HL-60 (cell line): ENCODE data around the gene ZCCHC2.
A peak's percentile ranks its signal among the peaks of the same experiment; 100 is the strongest.

Source experiments
- DNase-seq, 2 experiments: peaks; one replicate each; pipeline ENCODE4 v3.0.0-alpha.2; 2010 to 2020; ENCODE audit warnings: low read depth in 1 of 2, low spot score in 1 of 2
- H3K27ac ChIP-seq: fragments of 250-450 bp; sonication (Bioruptor Pico); replicated peaks from 2 replicates; pipeline ENCODE4 v1.5.1; 2020; ENCODE audit warnings: mild to moderate bottlenecking, moderate library complexity
- H3K27me3 ChIP-seq: fragments of 250-450 bp; sonication (Bioruptor Pico); 2 replicates; pipeline ENCODE4 v1.5.1; 2021; ENCODE audit warnings: mild to moderate bottlenecking, moderate library complexity; ENCODE audit not compliant: insufficient read depth, poor library complexity, severe bottlenecking
- H3K4me3 ChIP-seq: replicated peaks from 2 replicates; pipeline ENCODE4 v1.5.1; 2011; ENCODE audit warnings: mild to moderate bottlenecking, control low read depth, low read length; ENCODE audit not compliant: insufficient read depth
- GABPA ChIP-seq: IDR thresholded peaks from 2 replicates; pipeline ENCODE4 v1.6.1; 2012; ENCODE audit warnings: low read depth
- POLR2AphosphoS5 ChIP-seq: IDR thresholded peaks from 2 replicates; pipeline ENCODE4 v1.6.1; 2012; ENCODE audit warnings: low read depth
- SPI1 ChIP-seq: IDR thresholded peaks from 2 replicates; pipeline ENCODE4 v1.6.1; 2012; ENCODE audit warnings: low read depth, mild to moderate bottlenecking, borderline replicate concordance
- TF ChIP-seq, protein P1 (sequence below): IDR thresholded peaks from 2 replicates; pipeline ENCODE4 v1.6.1; 2012; ENCODE audit warnings: low read depth; ENCODE audit not compliant: insufficient replicate concordance
- TF ChIP-seq, protein P2 (sequence below): IDR thresholded peaks from one replicate; pipeline ENCODE4 v1.5.1; 2011; ENCODE audit warnings: low read length, control low read depth, inconsistent platforms; ENCODE audit not compliant: insufficient read depth

ZCCHC2 gene

DNA sequence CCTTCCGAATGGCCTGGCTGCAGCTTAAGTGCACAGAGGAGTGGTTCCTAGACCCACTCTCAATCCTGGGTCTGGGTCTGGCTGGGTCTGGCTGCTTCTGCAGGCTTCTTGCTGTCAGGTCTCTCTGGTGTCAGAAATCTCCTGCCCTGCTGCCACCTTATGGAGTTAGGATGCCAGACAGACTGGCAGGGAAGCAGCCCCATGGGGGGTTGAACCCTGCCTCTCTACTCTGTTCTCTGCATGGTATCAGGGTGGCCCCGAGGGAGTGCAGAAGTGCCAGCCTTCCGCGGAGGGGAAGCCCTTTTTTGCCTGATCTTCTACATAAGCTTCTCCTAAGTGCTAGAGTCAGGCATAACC lies 89.4 kb downstream of the ZCCHC2 start:
- DNase-seq: no peak
- no peak for TF ChIP-seq SPI1
- no peak for TF ChIP-seq POLR2AphosphoS5
- TF ChIP-seq, protein P1, sequence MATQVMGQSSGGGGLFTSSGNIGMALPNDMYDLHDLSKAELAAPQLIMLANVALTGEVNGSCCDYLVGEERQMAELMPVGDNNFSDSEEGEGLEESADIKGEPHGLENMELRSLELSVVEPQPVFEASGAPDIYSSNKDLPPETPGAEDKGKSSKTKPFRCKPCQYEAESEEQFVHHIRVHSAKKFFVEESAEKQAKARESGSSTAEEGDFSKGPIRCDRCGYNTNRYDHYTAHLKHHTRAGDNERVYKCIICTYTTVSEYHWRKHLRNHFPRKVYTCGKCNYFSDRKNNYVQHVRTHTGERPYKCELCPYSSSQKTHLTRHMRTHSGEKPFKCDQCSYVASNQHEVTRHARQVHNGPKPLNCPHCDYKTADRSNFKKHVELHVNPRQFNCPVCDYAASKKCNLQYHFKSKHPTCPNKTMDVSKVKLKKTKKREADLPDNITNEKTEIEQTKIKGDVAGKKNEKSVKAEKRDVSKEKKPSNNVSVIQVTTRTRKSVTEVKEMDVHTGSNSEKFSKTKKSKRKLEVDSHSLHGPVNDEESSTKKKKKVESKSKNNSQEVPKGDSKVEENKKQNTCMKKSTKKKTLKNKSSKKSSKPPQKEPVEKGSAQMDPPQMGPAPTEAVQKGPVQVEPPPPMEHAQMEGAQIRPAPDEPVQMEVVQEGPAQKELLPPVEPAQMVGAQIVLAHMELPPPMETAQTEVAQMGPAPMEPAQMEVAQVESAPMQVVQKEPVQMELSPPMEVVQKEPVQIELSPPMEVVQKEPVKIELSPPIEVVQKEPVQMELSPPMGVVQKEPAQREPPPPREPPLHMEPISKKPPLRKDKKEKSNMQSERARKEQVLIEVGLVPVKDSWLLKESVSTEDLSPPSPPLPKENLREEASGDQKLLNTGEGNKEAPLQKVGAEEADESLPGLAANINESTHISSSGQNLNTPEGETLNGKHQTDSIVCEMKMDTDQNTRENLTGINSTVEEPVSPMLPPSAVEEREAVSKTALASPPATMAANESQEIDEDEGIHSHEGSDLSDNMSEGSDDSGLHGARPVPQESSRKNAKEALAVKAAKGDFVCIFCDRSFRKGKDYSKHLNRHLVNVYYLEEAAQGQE: no peak
- TF ChIP-seq GABPA: no peak
- TF ChIP-seq, protein P2, sequence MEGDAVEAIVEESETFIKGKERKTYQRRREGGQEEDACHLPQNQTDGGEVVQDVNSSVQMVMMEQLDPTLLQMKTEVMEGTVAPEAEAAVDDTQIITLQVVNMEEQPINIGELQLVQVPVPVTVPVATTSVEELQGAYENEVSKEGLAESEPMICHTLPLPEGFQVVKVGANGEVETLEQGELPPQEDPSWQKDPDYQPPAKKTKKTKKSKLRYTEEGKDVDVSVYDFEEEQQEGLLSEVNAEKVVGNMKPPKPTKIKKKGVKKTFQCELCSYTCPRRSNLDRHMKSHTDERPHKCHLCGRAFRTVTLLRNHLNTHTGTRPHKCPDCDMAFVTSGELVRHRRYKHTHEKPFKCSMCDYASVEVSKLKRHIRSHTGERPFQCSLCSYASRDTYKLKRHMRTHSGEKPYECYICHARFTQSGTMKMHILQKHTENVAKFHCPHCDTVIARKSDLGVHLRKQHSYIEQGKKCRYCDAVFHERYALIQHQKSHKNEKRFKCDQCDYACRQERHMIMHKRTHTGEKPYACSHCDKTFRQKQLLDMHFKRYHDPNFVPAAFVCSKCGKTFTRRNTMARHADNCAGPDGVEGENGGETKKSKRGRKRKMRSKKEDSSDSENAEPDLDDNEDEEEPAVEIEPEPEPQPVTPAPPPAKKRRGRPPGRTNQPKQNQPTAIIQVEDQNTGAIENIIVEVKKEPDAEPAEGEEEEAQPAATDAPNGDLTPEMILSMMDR: no peak
- no peaks in the 10 kb centered on the region for H3K27me3 ChIP-seq
- no peak overlapping the region for H3K27ac ChIP-seq
- H3K4me3 ChIP-seq: no peak overlapping the region

DNA sequence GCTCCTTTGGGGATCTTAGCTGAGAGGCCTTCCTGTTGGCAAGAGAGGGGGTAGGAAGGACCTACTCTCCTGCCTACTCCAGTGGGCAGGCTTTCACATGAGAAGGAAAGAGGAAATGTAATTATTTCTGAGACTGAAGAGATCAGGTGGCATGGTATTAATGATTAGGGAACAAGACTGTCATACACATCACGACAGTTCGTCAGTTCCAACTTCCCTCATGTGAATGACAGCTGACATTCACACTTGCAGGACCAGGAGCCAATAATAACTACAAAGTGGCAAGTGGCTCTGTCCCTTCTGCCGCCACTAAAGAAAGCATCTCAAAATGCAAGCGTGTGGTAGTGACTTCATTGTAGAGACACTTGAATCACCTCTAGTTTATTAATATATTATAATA lies 90.0 kb downstream of the ZCCHC2 start:
- Histone ChIP-seq H3K27me3 (no peaks in the 10 kb centered on the region), H3K27ac (no peak overlapping the region), H3K4me3 (no peak overlapping the region)
- TF ChIP-seq SPI1 (peak; percentile 22; the same call in 1 of the 2 replicates), GABPA (no peak)
- DNase-seq: peak in 1 of 2 experiments; percentile 18

DNA sequence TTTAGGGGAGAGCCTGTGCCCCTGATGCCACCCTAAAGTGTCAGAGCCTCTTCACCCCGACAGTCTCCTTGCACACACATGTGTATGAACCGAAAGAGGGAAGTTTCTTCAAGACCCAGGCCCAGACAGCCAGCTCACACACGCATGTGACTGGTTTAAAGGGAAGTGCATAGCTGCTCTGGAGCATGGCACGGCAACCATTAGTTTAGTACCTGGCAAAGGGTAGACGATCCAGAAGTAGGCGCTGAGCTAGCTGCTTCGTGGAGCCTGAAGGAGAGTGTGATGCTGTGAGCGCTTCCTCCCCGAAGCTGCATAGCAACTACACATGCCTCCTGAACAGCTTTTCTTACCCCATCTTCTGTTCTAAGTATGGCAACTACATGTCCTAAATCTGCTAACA lies 91.7 kb downstream of the ZCCHC2 start:
- no peak overlapping the region for H3K27ac ChIP-seq
- peak; percentile 12 to 78 for DNase-seq
- TF ChIP-seq POLR2AphosphoS5 (no peak), SPI1 (peak; percentile 94)
- TF ChIP-seq, protein P1: no peak
- TF ChIP-seq, protein P2: no peak
- no peak overlapping the region for H3K4me3 ChIP-seq
- no peaks in the 10 kb centered on the region for H3K27me3 ChIP-seq

DNA sequence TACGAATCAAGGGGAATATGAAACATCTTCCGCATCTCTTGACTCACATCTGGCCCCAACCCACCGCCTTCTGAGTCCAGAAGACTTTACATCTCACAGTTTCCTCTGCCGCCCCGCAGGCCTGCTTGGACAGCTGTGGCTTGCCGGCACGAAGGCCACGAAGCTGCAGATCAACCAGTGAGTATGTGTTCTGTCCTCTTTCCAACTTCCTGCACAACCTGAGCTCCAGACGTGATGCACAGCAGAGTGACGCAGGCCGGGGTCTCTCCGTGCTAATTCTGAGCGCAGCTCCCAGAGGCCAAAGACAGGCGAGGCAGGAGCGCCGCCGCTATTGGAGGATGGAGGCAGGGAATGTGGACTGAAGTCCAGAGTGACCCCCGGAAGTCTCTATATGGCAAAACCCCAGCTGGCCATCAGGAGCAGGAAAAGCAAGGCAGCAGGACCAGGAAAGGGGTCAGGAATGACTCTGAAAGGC lies 93.5 kb downstream of the ZCCHC2 start:
- Histone ChIP-seq H3K27ac (no peak overlapping the region), H3K4me3 (no peak overlapping the region), H3K27me3 (no peaks in the 10 kb centered on the region)
- TF ChIP-seq, protein P2: no peak
- TF ChIP-seq POLR2AphosphoS5: no peak
- TF ChIP-seq SPI1: no peak
- TF ChIP-seq, protein P1: no peak
- TF ChIP-seq GABPA: no peak
- DNase-seq: no peak
